ENCODE data around the gene TRIM40.

GRCh38 chr6:30113841-30114240 is 22.1 kb upstream of the TRIM40 start:
- TF ChIP-seq, protein P1, sequence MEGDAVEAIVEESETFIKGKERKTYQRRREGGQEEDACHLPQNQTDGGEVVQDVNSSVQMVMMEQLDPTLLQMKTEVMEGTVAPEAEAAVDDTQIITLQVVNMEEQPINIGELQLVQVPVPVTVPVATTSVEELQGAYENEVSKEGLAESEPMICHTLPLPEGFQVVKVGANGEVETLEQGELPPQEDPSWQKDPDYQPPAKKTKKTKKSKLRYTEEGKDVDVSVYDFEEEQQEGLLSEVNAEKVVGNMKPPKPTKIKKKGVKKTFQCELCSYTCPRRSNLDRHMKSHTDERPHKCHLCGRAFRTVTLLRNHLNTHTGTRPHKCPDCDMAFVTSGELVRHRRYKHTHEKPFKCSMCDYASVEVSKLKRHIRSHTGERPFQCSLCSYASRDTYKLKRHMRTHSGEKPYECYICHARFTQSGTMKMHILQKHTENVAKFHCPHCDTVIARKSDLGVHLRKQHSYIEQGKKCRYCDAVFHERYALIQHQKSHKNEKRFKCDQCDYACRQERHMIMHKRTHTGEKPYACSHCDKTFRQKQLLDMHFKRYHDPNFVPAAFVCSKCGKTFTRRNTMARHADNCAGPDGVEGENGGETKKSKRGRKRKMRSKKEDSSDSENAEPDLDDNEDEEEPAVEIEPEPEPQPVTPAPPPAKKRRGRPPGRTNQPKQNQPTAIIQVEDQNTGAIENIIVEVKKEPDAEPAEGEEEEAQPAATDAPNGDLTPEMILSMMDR (IDR thresholded peaks at IDR 0.05; ENCODE audit: low read length) = no peak
- no peak for TF ChIP-seq EZH2 (optimal IDR thresholded peaks at IDR 0.05; ENCODE audit: low read depth, low read length)

All from MM.1S (cell line).